Caki2 (cell line): Measurements from ENCODE around the gene BCL11B. TPM values are rescaled to one million over a fixed set of nuclear protein-coding genes. Genes with fewer than 3 reads are reported as not detected.

ENCODE experiments used
- DNase-seq: peaks from one replicate; pipeline ENCODE4 v3.0.0-alpha.2; 2015; ENCODE audit warnings: low read depth
- in situ Hi-C: cut with HindIII; loops from 2 replicates; pipeline ENCODE4 v1.10.0; 2016; ENCODE audit warnings: low sequenced_read_pairs, low pct_unique_long_range_greater_than_20kb, mixed read lengths
- total RNA-seq: library from RNA; depleted of rRNA; stranded (reverse); fragments of >200 nt; shearing (Covaris generic); gene quantifications from 2 replicates; pipeline ENCODE4 v1.2.3, GENCODE V29; 2014; ENCODE audit warnings: low replicate concordance

The BCL11B gene
- total RNA-seq, 1 experiment from 2014 or later, result not detected

- no peak for DNase-seq
- in situ Hi-C loops, result no loop called here
Observed at GRCh38 chr14:99258876-99259726, 12.9 kb downstream of the BCL11B start.

- in situ Hi-C loops, result no loop called here
- no peak for DNase-seq
Observed at GRCh38 chr14:99258341-99258861, 13.6 kb downstream of the BCL11B start.

GRCh38 chr14:99257673-99258221 is 14.2 kb downstream of the BCL11B start:
- in situ Hi-C loops, result no loop called here
- DNase-seq, result no peak

- no peak for DNase-seq
- in situ Hi-C loops, result no loop called here
Observed at GRCh38 chr14:99257122-99257672, 14.8 kb downstream of the BCL11B start.

- in situ Hi-C loops, result no loop called here
Observed at GRCh38 chr14:99256483-99256874, 15.5 kb downstream of the BCL11B start.

GRCh38 chr14:99255621-99256482 is 16.1 kb downstream of the BCL11B start:
- no peak for DNase-seq
- in situ Hi-C loops, result no loop called here

More at GRCh38 chr14:99256483-99256874, 15.5 kb downstream of the BCL11B start:
- DNase-seq, result no peak

- DNase-seq, result no peak
- in situ Hi-C loops, result no loop called here
Observed at GRCh38 chr14:99254328-99255009, 17.5 kb downstream of the BCL11B start.

- in situ Hi-C loops, result no loop called here
- DNase-seq, result no peak
Observed at GRCh38 chr14:99253890-99254289, 18.1 kb downstream of the BCL11B start.

GRCh38 chr14:99252940-99253868 is 18.8 kb downstream of the BCL11B start:
- no peak for DNase-seq
- in situ Hi-C loops, result no loop called here

GRCh38 chr14:99252443-99252939 is 19.5 kb downstream of the BCL11B start:
- in situ Hi-C loops, result no loop called here
- no peak for DNase-seq

- no peak for DNase-seq
- in situ Hi-C loops, result no loop called here
Observed at GRCh38 chr14:99251721-99252120, 20.3 kb downstream of the BCL11B start.

GRCh38 chr14:99250636-99251208 is 21.3 kb downstream of the BCL11B start:
- DNase-seq, result no peak
- in situ Hi-C loops, result no loop called here

- in situ Hi-C loops, result no loop called here
- no peak for DNase-seq
Observed at GRCh38 chr14:99249389-99249788, 22.6 kb downstream of the BCL11B start.

- no peak for DNase-seq
- in situ Hi-C loops, result no loop called here
Observed at GRCh38 chr14:99248761-99249171, 23.2 kb downstream of the BCL11B start.

GRCh38 chr14:99247772-99248171 is 24.2 kb downstream of the BCL11B start:
- DNase-seq, result no peak
- in situ Hi-C loops, result no loop called here

GRCh38 chr14:99247101-99247729 is 24.8 kb downstream of the BCL11B start:
- no peak for DNase-seq
- in situ Hi-C loops, result no loop called here
